GM12872 (cell line): Measurements from ENCODE around the gene HLCS.

ENCODE experiments used
- TF ChIP-seq, protein P1 (sequence below): IDR thresholded peaks from 3 replicates; pipeline ENCODE4 v1.5.1; 2011; ENCODE audit warnings: low read depth, mild to moderate bottlenecking, low read length, moderate library complexity; ENCODE audit not compliant: insufficient read depth

The HLCS gene

GRCh38 chr21:36749935-36750575 is 216.4 kb downstream of the HLCS start:
- TF ChIP-seq, protein P1, sequence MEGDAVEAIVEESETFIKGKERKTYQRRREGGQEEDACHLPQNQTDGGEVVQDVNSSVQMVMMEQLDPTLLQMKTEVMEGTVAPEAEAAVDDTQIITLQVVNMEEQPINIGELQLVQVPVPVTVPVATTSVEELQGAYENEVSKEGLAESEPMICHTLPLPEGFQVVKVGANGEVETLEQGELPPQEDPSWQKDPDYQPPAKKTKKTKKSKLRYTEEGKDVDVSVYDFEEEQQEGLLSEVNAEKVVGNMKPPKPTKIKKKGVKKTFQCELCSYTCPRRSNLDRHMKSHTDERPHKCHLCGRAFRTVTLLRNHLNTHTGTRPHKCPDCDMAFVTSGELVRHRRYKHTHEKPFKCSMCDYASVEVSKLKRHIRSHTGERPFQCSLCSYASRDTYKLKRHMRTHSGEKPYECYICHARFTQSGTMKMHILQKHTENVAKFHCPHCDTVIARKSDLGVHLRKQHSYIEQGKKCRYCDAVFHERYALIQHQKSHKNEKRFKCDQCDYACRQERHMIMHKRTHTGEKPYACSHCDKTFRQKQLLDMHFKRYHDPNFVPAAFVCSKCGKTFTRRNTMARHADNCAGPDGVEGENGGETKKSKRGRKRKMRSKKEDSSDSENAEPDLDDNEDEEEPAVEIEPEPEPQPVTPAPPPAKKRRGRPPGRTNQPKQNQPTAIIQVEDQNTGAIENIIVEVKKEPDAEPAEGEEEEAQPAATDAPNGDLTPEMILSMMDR: no peak

GRCh38 chr21:36747815-36748383 is 218.6 kb downstream of the HLCS start:
- TF ChIP-seq, protein P1: peak; percentile 18; the same call in 1 of the 3 replicates

- TF ChIP-seq, protein P1: no peak
Observed at GRCh38 chr21:36747041-36747814, 219.2 kb downstream of the HLCS start.

GRCh38 chr21:36745459-36745858 is 221.0 kb downstream of the HLCS start:
- TF ChIP-seq, protein P1: no peak

- TF ChIP-seq, protein P1: no peak
Observed at GRCh38 chr21:36744560-36745231, 221.8 kb downstream of the HLCS start.

DNA sequence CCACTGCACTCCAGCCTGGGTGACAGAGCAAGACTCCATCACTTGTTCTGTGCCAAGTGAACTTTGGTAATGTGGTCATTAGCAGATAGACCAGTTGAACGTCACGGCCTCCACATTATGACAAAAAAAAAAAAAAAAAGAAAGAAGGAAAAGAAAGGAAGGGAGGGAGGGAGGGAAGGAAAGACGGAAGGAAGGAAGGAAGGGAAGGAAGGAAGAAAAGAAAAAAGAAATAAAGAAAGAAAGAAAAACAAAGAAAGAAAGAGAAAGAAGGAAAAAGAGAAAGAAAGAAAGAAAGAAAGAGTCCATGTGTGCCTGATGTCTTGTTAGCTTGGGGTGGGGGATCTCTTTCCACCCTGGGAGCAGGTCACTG is 222.3 kb downstream of the HLCS start:
- TF ChIP-seq, protein P1: no peak

- TF ChIP-seq, protein P1: no peak
Observed at GRCh38 chr21:36743446-36743845, 223.0 kb downstream of the HLCS start.
